Trophoblast cell (in vitro differentiated cells and primary cell): ENCODE results near the gene SEC14L6.
"Not testable (repeated sequence)": the region's sequence is repeated elsewhere in the genome, so short reads cannot be mapped to it uniquely, and the experiment has no call there.

ENCODE experiments used
- DNase-seq, 2 donors: peaks; one replicate each; pipeline ENCODE4 v3.0.0-alpha.2; 2016
- H2AFZ ChIP-seq: 2 replicates; pipeline ENCODE4 v1.6.1; 2013; ENCODE audit warnings: low read length, moderate library complexity, mild to moderate bottlenecking; ENCODE audit not compliant: insufficient read depth, poor library complexity
- H2AK5ac ChIP-seq: 2 replicates; pipeline ENCODE4 v1.6.1; 2013; ENCODE audit warnings: mild to moderate bottlenecking, low read length
- H2BK120ac ChIP-seq: 2 replicates; pipeline ENCODE4 v1.6.1; 2013; ENCODE audit warnings: low read length, mild to moderate bottlenecking, moderate library complexity; ENCODE audit not compliant: insufficient read depth, poor library complexity
- H2BK12ac ChIP-seq: 2 replicates; pipeline ENCODE4 v1.6.1; 2013; ENCODE audit warnings: mild to moderate bottlenecking, low read length, moderate library complexity
- H2BK5ac ChIP-seq: 2 replicates; pipeline ENCODE4 v1.6.1; 2013; ENCODE audit warnings: low read length, low read depth, moderate library complexity, mild to moderate bottlenecking; ENCODE audit not compliant: poor library complexity
- H3K14ac ChIP-seq: 2 replicates; pipeline ENCODE4 v1.6.1; 2013; ENCODE audit warnings: mild to moderate bottlenecking, low read length
- H3K18ac ChIP-seq: 2 replicates; pipeline ENCODE4 v1.6.1; 2013; ENCODE audit warnings: mild to moderate bottlenecking, low read length
- H3K23ac ChIP-seq: 2 replicates; pipeline ENCODE4 v1.6.1; 2013; ENCODE audit warnings: low read length
- H3K27ac ChIP-seq: 2 replicates; pipeline ENCODE4 v1.5.1; 2013; ENCODE audit warnings: low read depth, mild to moderate bottlenecking, inconsistent platforms, low read length, moderate library complexity
- H3K27me3 ChIP-seq: 2 replicates; pipeline ENCODE4 v1.6.1; 2013; ENCODE audit warnings: inconsistent platforms, mild to moderate bottlenecking, low read length, moderate library complexity; ENCODE audit not compliant: insufficient read depth
- H3K36me3 ChIP-seq, 2 experiments: 1 replicate in 1 of 2; 2 replicates in 1 of 2; pipeline ENCODE4 v1.6.1; 2013; ENCODE audit warnings: low read length in 2 of 2, mild to moderate bottlenecking in 2 of 2, moderate library complexity in 1 of 2; ENCODE audit not compliant: insufficient read depth in 2 of 2, control insufficient read depth in 1 of 2
- H3K4ac ChIP-seq: 2 replicates; pipeline ENCODE4 v1.6.1; 2013; ENCODE audit warnings: low read depth, mild to moderate bottlenecking, low read length, moderate library complexity
- H3K4me1 ChIP-seq, 2 experiments: 1 replicate in 1 of 2; 2 replicates in 1 of 2; pipeline ENCODE4 v1.6.1; 2013; ENCODE audit warnings: low read length in 2 of 2, mild to moderate bottlenecking in 2 of 2, moderate library complexity in 1 of 2; ENCODE audit not compliant: insufficient read depth in 2 of 2, control insufficient read depth in 1 of 2
- H3K4me2 ChIP-seq: 2 replicates; pipeline ENCODE4 v1.6.1; 2013; ENCODE audit warnings: inconsistent platforms, mild to moderate bottlenecking, low read length, moderate library complexity
- H3K4me3 ChIP-seq: 2 replicates; pipeline ENCODE4 v1.5.1; 2013; ENCODE audit warnings: mild to moderate bottlenecking, low read depth, low read length, inconsistent platforms
- H3K79me1 ChIP-seq: one replicate; pipeline ENCODE4 v1.6.1; 2013; ENCODE audit warnings: low read length
- H3K79me2 ChIP-seq: 2 replicates; pipeline ENCODE4 v1.6.1; 2013; ENCODE audit warnings: low read length, mild to moderate bottlenecking; ENCODE audit not compliant: control insufficient read depth, insufficient read depth, poor library complexity
- H3K9ac ChIP-seq: 2 replicates; pipeline ENCODE4 v1.6.1; 2013; ENCODE audit warnings: mild to moderate bottlenecking, low read length
- H3K9me3 ChIP-seq: 2 replicates; pipeline ENCODE4 v1.6.1; 2013; ENCODE audit warnings: low read depth, mild to moderate bottlenecking, control low read depth, inconsistent platforms, low read length; ENCODE audit not compliant: insufficient read depth
- H4K12ac ChIP-seq: 2 replicates; pipeline ENCODE4 v1.6.1; 2013; ENCODE audit warnings: low read depth, mild to moderate bottlenecking, low read length, moderate library complexity
- H4K8ac ChIP-seq: 2 replicates; pipeline ENCODE4 v1.6.1; 2013; ENCODE audit warnings: low read depth, mild to moderate bottlenecking, low read length, moderate library complexity
- H4K91ac ChIP-seq: one replicate; pipeline ENCODE4 v1.6.1; 2013; ENCODE audit warnings: low read depth, mild to moderate bottlenecking, low read length, moderate library complexity
- WGBS: extraction: QIAGEN DNeasy Blood & Tissue Kit; methylation state at CpG from one replicate; pipeline ENCODE4 v1.1.7; 2013; ENCODE audit warnings: missing lambda C conversion rate; ENCODE audit not compliant: insufficient read length, insufficient coverage; ENCODE audit errors: extremely low coverage; 5-methylcytosine and 5-hydroxymethylcytosine counted together

The SEC14L6 gene

DNA sequence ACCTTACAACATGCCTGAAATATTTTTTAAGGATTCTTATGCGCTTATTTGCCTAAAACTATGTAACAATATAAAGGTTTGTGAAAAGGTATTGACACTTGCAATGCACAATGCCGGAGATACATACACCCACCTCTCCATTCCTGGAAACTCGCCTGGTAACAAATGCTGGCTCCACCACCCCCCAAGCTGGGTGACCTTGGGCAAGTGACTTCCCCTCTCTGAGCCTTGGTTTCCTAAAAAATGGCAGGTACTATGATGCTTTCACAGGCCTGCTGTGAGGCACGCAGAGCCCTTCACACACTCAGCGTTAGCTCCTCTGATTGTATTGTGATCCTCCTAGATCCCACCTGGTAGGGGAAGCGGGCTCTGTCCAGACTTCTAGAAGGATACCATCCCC lies 25.7 kb upstream of the SEC14L6 start:
- no peak overlapping the region for H4K91ac ChIP-seq
- no peaks in the 10 kb centered on the region for H3K79me1 ChIP-seq
- H2BK120ac ChIP-seq, result no peak overlapping the region
- no peak overlapping the region for H2AK5ac ChIP-seq
- no peak overlapping the region for H4K8ac ChIP-seq
- no peak overlapping the region for H3K4me2 ChIP-seq
- peak in 1 of 2 donors; percentile 84 for DNase-seq
- H3K36me3 ChIP-seq, result peaks cover 16 to 19% of the 10 kb centered on the region in 2 experiments
- no peaks in the 10 kb centered on the region for H3K9me3 ChIP-seq
- H2BK12ac ChIP-seq, result no peak overlapping the region
- no peak overlapping the region for H3K4me3 ChIP-seq
- no peak overlapping the region for H3K9ac ChIP-seq
- no peak overlapping the region for H3K14ac ChIP-seq
- no peak overlapping the region for H3K18ac ChIP-seq
- H3K79me2 ChIP-seq, result no peaks in the 10 kb centered on the region
- H3K4ac ChIP-seq, result no peak overlapping the region
- H2BK5ac ChIP-seq, result no peak overlapping the region
- H3K4me1 ChIP-seq, result peaks cover 6 to 10% of the 10 kb centered on the region in 2 experiments
- no peak overlapping the region for H4K12ac ChIP-seq
- no peak overlapping the region for H3K23ac ChIP-seq
- no peak overlapping the region for H3K27ac ChIP-seq
- WGBS, result no CpG with 5 or more reads among the region's 6 CpGs
- H3K27me3 ChIP-seq, result no peaks in the 10 kb centered on the region
- no peak overlapping the region for H2AFZ ChIP-seq

DNA sequence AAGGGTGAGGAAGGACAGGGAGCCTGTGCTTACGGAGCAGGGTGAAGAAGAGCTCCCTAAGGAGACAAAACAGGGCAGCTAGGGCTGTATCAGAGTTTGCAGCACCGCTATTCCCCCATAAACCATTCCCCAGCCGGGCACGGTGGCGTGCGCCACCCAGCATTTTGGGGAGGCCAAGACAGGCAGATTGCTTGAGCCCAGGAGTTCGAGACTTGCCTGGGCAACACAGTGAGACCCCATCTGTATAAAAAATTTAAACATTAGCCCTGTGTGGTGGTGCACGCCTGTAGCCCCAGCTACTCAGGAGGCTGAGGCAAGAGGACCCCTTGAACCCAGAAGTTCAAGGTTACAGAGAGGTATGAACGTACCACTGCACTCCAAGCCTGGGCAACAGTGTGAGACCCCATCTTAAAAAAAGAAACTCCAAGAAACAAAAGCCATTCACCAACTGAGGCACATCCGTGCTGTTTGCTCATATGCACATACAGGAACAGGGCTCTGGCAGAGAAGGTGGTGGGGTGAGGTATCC lies 23.2 kb upstream of the SEC14L6 start:
- Histone ChIP-seq H2BK120ac (no peak overlapping the region), H4K12ac (no peak overlapping the region), H3K4ac (no peak overlapping the region)

DNA sequence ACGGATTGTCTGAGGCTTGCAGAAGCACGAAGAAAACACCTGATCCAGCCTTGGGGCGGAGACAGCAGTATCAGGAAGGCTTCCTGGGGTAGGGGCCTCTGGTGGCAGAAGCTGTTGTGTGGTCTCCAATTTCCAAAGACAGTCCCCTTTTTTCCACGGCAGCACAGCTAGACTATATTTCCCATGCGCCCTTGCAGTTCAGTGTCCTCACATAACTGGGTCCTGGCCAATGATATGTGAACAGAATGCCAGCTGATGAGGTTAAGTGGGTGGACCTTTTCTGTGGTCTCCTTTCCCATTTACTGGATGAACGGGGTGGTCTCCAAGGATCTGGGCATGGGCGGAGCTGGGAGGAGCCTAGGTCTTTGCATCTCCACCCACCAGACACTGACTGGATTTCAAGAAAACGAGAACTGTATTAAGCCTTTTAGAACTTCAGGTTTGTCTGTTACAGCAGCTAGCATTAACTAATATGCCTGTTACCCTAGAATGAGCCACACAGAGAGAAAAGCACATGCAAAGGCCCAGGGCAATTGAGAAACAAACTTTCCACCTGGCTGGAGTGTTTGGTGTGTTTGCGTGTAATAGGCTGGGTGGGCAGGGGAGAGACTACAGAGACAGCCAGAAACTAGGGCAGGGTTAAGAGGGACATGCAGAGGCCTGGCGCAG lies 21.7 kb upstream of the SEC14L6 start:
- H4K91ac ChIP-seq, result no peak overlapping the region
- H2BK12ac ChIP-seq, result no peak overlapping the region
- H4K12ac ChIP-seq, result no peak overlapping the region
- H3K18ac ChIP-seq, result no peak overlapping the region
- no peaks in the 10 kb centered on the region for H3K27me3 ChIP-seq
- no peak overlapping the region for H2AFZ ChIP-seq
- no CpG with 5 or more reads among the region's 10 CpGs for WGBS
- H3K14ac ChIP-seq, result no peak overlapping the region
- no peak overlapping the region for H3K4me3 ChIP-seq
- H2BK5ac ChIP-seq, result no peak overlapping the region
- H3K27ac ChIP-seq, result no peak overlapping the region
- H3K4me2 ChIP-seq, result no peak overlapping the region
- H3K9ac ChIP-seq, result no peak overlapping the region
- H3K4ac ChIP-seq, result no peak overlapping the region
- H3K79me1 ChIP-seq, result no peaks in the 10 kb centered on the region
- no peak overlapping the region for H2BK120ac ChIP-seq
- H3K79me2 ChIP-seq, result no peaks in the 10 kb centered on the region
- no peak for DNase-seq
- H3K4me1 ChIP-seq, result no peaks in the 10 kb centered on the region
- H4K8ac ChIP-seq, result no peak overlapping the region
- no peak overlapping the region for H2AK5ac ChIP-seq
- no peak overlapping the region for H3K23ac ChIP-seq
- no peaks in the 10 kb centered on the region for H3K36me3 ChIP-seq
- no peaks in the 10 kb centered on the region for H3K9me3 ChIP-seq

More for the DNA sequence above, 23.2 kb upstream of the SEC14L6 start:
- H3K14ac ChIP-seq, result no peak overlapping the region
- H3K9ac ChIP-seq, result no peak overlapping the region
- no peaks in the 10 kb centered on the region for H3K79me2 ChIP-seq
- no peak overlapping the region for H2BK5ac ChIP-seq
- no peak overlapping the region for H4K91ac ChIP-seq
- no peak for DNase-seq
- H3K18ac ChIP-seq, result no peak overlapping the region
- H3K23ac ChIP-seq, result no peak overlapping the region
- no peak overlapping the region for H3K4me3 ChIP-seq
- H3K4me2 ChIP-seq, result no peak overlapping the region
- H3K79me1 ChIP-seq, result no peaks in the 10 kb centered on the region
- no peaks in the 10 kb centered on the region for H3K9me3 ChIP-seq
- no peak overlapping the region for H2AFZ ChIP-seq
- H2BK12ac ChIP-seq, result no peak overlapping the region
- peaks cover 1 to 5% of the 10 kb centered on the region in 2 experiments for H3K4me1 ChIP-seq
- no peak overlapping the region for H3K27ac ChIP-seq
- H2AK5ac ChIP-seq, result no peak overlapping the region
- H4K8ac ChIP-seq, result no peak overlapping the region
- no peaks in the 10 kb centered on the region for H3K27me3 ChIP-seq
- H3K36me3 ChIP-seq, result no peaks in the 10 kb centered on the region
- WGBS, result no CpG with 5 or more reads among the region's 10 CpGs

DNA sequence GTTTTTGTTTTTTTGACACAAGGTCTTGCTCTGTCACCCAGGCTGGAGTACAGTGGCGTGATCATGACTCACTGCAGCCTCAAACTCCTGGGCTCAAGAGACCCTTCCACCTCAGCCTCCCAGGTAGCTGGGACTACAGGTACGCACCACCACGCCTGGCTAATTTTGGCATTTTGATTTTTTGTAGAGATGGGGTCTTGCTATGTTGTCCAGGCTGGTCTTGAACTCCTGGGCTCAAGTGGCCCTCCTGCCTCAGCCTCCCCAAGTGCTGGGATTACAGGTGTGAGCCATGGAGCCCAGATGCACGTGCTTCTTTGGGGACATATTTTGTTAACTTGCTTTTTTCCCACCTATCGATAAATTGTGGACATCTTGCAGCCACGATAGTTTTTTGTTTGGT lies 20.7 kb upstream of the SEC14L6 start:
- not testable (repeated sequence) for H2AFZ ChIP-seq, H3K4me2 ChIP-seq, DNase-seq, H4K8ac ChIP-seq, H2BK5ac ChIP-seq, H3K79me2 ChIP-seq, H4K91ac ChIP-seq, H3K27me3 ChIP-seq, H3K4ac ChIP-seq, H4K12ac ChIP-seq, H2BK12ac ChIP-seq, H3K14ac ChIP-seq, H3K9ac ChIP-seq, H3K4me3 ChIP-seq, H3K9me3 ChIP-seq, H3K27ac ChIP-seq, H3K23ac ChIP-seq, H3K36me3 ChIP-seq, H2BK120ac ChIP-seq, H3K79me1 ChIP-seq, H3K18ac ChIP-seq, H2AK5ac ChIP-seq, H3K4me1 ChIP-seq
- no CpG with 5 or more reads among the region's 6 CpGs for WGBS
